H1 (cell line): ENCODE data around the gene WBP1. TPM values are rescaled to one million over a fixed set of nuclear protein-coding genes. Genes with fewer than 3 reads are reported as not detected.

Source experiments
- ASH2L ChIP-seq: fragments of 200-600, 300-600 bp; sonication (generic); IDR thresholded peaks from one replicate; pipeline ENCODE4 v1.7.1; 2017; ENCODE audit warnings: low read length
- BACH1 ChIP-seq: IDR thresholded peaks from 2 replicates; pipeline ENCODE4 v1.6.1; 2012; ENCODE audit warnings: low read length, improper control_type of control experiment
- BCL11A ChIP-seq, 2 experiments: IDR thresholded peaks; one replicate each; pipeline ENCODE4 v1.6.1; 2011; ENCODE audit warnings: low read depth in 2 of 2, low read length in 2 of 2, mild to moderate bottlenecking in 2 of 2
- CTBP2 ChIP-seq: IDR thresholded peaks from 2 replicates; pipeline ENCODE4 v1.7.0; 2011; ENCODE audit warnings: borderline replicate concordance, mild to moderate bottlenecking, moderate library complexity, mixed read lengths, low read length; ENCODE audit not compliant: insufficient read depth, insufficient read length
- EGR1 ChIP-seq: IDR thresholded peaks from 2 replicates; pipeline ENCODE4 v1.6.1; 2011; ENCODE audit warnings: low read depth, low read length, borderline replicate concordance
- HDAC2 ChIP-seq, 2 experiments: fragments of 300-600 bp in 1 of 2; sonication (generic) in 1 of 2; IDR thresholded peaks; 2 replicates each; pipeline ENCODE4 v1.6.1; 2011 to 2012; ENCODE audit warnings: low read depth in 2 of 2, low read length in 2 of 2, mild to moderate bottlenecking in 2 of 2, moderate library complexity in 2 of 2, borderline replicate concordance in 1 of 2, inconsistent platforms in 1 of 2
- JUN ChIP-seq: IDR thresholded peaks from 2 replicates; pipeline ENCODE4 v1.6.1; 2011; ENCODE audit warnings: low read depth, mild to moderate bottlenecking, improper control_type of control experiment, low read length
- KDM4A ChIP-seq: IDR thresholded peaks from one replicate; pipeline ENCODE4 v1.7.1; 2012; ENCODE audit warnings: low read depth, mild to moderate bottlenecking, moderate library complexity, low read length, inconsistent platforms; ENCODE audit not compliant: severe bottlenecking
- KDM5A ChIP-seq: fragments of 200-600 bp; IDR thresholded peaks from 2 replicates; pipeline ENCODE4 v1.7.1; 2012; ENCODE audit warnings: mild to moderate bottlenecking, low read length, inconsistent platforms, mixed read lengths
- MAFK ChIP-seq: IDR thresholded peaks from 2 replicates; pipeline ENCODE4 v1.6.1; 2012; ENCODE audit warnings: low read depth, mild to moderate bottlenecking, improper control_type of control experiment, low read length
- NRF1 ChIP-seq: IDR thresholded peaks from 2 replicates; pipeline ENCODE4 v1.6.1; 2011; ENCODE audit warnings: mild to moderate bottlenecking, low read depth, low read length, improper control_type of control experiment
- PHF8 ChIP-seq: fragments of 200-600 bp; sonication (generic); conservative IDR thresholded peaks from 2 replicates; pipeline ENCODE4 v1.7.1; 2012; ENCODE audit warnings: low read depth, mild to moderate bottlenecking, inconsistent platforms, low read length, moderate library complexity
- POU5F1 ChIP-seq: IDR thresholded peaks from 2 replicates; pipeline ENCODE4 v1.6.1; 2011; ENCODE audit warnings: low read depth, mild to moderate bottlenecking, low read length, moderate library complexity
- RFX5 ChIP-seq: IDR thresholded peaks from 2 replicates; pipeline ENCODE4 v1.6.1; 2011; ENCODE audit warnings: low read depth, low read length, improper control_type of control experiment, borderline replicate concordance
- SIN3A ChIP-seq, 2 experiments: IDR thresholded peaks in 1 of 2; conservative IDR thresholded peaks in 1 of 2; 2 replicates each; pipeline ENCODE4 v1.6.1; 2011 to 2012; ENCODE audit warnings: low read length in 2 of 2, improper control_type of control experiment in 1 of 2, low read depth in 1 of 2, mild to moderate bottlenecking in 1 of 2
- SIX5 ChIP-seq: IDR thresholded peaks from 2 replicates; pipeline ENCODE4 v1.6.1; 2011; ENCODE audit warnings: mild to moderate bottlenecking, low read depth, low read length
- TBP ChIP-seq: IDR thresholded peaks from 2 replicates; pipeline ENCODE4 v1.6.1; 2011; ENCODE audit warnings: low read depth, low read length, improper control_type of control experiment
- polyA plus RNA-seq, 7 experiments: library from polyadenylated mRNA; depleted of rRNA in 3 of 7; stranded (reverse) in 5 of 7; unstranded in 2 of 7; fragments of >200 nt in 5 of 7; fragments of 200-250 nt in 2 of 7; gene quantifications; 1 replicate in 5 of 7; 2 replicates in 1 of 7; 4 replicates in 1 of 7; pipeline versions ENCODE4 v1.2.1 to v1.2.3, GENCODE V29; 2011 to 2013; ENCODE audit warnings: missing spikeins in 2 of 7, mixed read lengths in 2 of 7
- total RNA-seq: library from RNA; stranded (reverse); fragmentation: NEBNext Ultra II Directional; extraction: Animal tissue kit (Norgen Biotek cat#: 25700); gene quantifications from 2 replicates; pipeline ENCODE4 v1.2.1, GENCODE V29; 2021
- TF ChIP-seq, protein P1 (sequence below), 3 experiments: IDR thresholded peaks; 1 replicate in 2 of 3; 2 replicates in 1 of 3; pipeline versions ENCODE4 v1.5.1 to v1.6.1; 2011; ENCODE audit warnings: low read length in 3 of 3, mild to moderate bottlenecking in 3 of 3, inconsistent platforms in 2 of 3, low read depth in 1 of 3, moderate library complexity in 1 of 3; ENCODE audit not compliant: insufficient read depth in 1 of 3; ENCODE audit errors: control extremely low read depth in 1 of 3
- TF ChIP-seq, protein P2 (sequence below): IDR thresholded peaks from 2 replicates; pipeline ENCODE4 v1.6.1; 2011; ENCODE audit warnings: low read depth, mild to moderate bottlenecking, low read length; ENCODE audit not compliant: insufficient read depth
- TF ChIP-seq, protein P3 (sequence below): IDR thresholded peaks from 2 replicates; pipeline ENCODE4 v1.6.1; 2012; ENCODE audit warnings: inconsistent platforms

WBP1 gene
- total and polyA plus RNA-seq, 2 of the 8 experiments (the other 6 are each of a cell fraction or from before 2014, with no cell fraction given) = 57.2 to 190 TPM

DNA sequence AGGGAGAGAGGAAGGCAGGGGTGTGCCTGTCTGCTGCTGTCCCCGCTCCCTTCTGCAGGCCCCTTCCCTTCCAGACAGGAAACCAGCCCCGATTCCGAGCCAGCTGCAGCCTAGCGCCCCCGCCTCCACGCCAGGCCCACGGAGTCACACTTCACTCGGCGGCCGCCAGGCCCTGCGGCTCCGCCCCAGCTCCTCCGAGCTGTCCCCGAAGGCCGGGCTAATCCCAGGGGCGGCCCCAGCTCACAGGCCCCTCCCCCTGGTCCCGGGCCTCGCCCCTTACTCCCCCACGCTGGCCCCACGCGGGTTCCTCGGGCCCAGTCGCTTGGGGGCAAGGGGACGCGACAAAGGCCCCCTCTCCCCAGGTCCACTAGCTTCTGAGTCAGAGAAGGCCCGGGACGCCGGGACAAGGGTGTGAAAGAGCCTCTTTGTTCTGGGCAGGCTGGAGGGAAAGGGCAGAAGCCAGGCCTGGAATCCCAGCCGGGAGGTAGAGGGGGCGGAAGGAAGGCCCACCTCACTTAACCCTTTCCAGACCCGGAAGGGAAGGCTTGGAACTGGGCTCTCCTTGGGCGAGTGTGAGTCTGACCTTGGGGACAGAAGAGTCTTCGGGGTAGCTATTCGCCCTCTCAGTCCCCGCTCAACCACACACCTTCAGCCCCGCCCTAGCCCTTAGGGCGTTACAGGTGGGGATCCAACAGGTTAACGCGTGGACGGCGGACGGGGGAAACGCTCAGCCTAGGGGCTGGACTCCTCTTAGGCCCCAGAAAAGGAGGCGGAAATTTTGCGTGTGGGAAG is 17.7 kb upstream of the WBP1 start (continued):
- TF ChIP-seq, protein P1, sequence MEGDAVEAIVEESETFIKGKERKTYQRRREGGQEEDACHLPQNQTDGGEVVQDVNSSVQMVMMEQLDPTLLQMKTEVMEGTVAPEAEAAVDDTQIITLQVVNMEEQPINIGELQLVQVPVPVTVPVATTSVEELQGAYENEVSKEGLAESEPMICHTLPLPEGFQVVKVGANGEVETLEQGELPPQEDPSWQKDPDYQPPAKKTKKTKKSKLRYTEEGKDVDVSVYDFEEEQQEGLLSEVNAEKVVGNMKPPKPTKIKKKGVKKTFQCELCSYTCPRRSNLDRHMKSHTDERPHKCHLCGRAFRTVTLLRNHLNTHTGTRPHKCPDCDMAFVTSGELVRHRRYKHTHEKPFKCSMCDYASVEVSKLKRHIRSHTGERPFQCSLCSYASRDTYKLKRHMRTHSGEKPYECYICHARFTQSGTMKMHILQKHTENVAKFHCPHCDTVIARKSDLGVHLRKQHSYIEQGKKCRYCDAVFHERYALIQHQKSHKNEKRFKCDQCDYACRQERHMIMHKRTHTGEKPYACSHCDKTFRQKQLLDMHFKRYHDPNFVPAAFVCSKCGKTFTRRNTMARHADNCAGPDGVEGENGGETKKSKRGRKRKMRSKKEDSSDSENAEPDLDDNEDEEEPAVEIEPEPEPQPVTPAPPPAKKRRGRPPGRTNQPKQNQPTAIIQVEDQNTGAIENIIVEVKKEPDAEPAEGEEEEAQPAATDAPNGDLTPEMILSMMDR (IDR thresholded peaks at IDR 0.05; ENCODE audit: control extremely low read depth in 1 of 3, insufficient read depth in 1 of 3, low read depth in 1 of 3, low read length in 3 of 3) = peak in 2 of 3 experiments; percentile 12 to 18; a peak in 2 of 4 replicates
- TF ChIP-seq KDM5A (no peak), TBP (peak; percentile 52; the same call in 1 of the 2 replicates), HDAC2 (IDR thresholded peaks at IDR 0.05; ENCODE audit: borderline replicate concordance in 1 of 2, low read depth in 2 of 2, low read length in 2 of 2) (no peak; a peak in 1 of 4 replicates), ASH2L (peak; percentile 76), MAFK (no peak), JUN (no peak), SIN3A (conservative IDR thresholded peaks at IDR 0.05 in 1 of 2, IDR thresholded peaks at IDR 0.05 in 1 of 2; ENCODE audit: low read depth in 1 of 2, low read length in 2 of 2) (peak; percentile 77 to 81; a peak in 2 of 4 replicates), BACH1 (peak; percentile 61), EGR1 (peak; percentile 89; the same call in 1 of the 2 replicates), CTBP2 (peak; percentile 4), POU5F1 (no peak), NRF1 (no peak), PHF8 (peak; percentile 63), BCL11A (IDR thresholded peaks at IDR 0.05; ENCODE audit: low read depth in 2 of 2, low read length in 2 of 2) (no peak), KDM4A (no peak), RFX5 (no peak), SIX5 (no peak)
- TF ChIP-seq, protein P2, sequence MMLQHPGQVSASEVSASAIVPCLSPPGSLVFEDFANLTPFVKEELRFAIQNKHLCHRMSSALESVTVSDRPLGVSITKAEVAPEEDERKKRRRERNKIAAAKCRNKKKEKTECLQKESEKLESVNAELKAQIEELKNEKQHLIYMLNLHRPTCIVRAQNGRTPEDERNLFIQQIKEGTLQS = no peak
- TF ChIP-seq, protein P3, sequence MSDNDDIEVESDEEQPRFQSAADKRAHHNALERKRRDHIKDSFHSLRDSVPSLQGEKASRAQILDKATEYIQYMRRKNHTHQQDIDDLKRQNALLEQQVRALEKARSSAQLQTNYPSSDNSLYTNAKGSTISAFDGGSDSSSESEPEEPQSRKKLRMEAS = no peak
